ENCODE measurements around the gene MRPS23.

Gene MRPS23

GRCh38 chr17:57849874-57850754 lies at the start of gene MRPS23:
Gene MRPS23 (minus strand): TSS chr17:57850044. CDS start chr17:57850010, 34 bp downstream.
- DNase-seq, result peak; percentile 100

DNA sequence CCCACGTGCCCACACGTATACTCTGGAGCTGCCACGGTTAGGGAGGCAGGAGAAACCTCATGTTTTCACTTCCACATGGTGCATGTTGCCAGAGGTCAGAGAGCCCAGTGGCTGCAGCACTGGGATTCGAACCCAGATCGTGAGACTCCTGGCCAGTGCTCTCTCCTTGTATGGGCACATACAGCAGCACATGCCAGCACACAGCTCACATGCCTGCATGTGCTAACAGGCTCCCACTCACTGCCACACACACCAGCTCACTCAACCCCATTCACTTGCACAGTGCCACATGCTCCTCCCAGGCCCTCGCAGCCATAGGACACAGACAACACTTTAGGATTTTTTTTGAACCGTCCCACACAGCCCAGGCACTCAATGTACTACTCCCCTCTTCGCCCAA lies 49.5 kb upstream of the MRPS23 start:
- DNase-seq, result no peak

DNA sequence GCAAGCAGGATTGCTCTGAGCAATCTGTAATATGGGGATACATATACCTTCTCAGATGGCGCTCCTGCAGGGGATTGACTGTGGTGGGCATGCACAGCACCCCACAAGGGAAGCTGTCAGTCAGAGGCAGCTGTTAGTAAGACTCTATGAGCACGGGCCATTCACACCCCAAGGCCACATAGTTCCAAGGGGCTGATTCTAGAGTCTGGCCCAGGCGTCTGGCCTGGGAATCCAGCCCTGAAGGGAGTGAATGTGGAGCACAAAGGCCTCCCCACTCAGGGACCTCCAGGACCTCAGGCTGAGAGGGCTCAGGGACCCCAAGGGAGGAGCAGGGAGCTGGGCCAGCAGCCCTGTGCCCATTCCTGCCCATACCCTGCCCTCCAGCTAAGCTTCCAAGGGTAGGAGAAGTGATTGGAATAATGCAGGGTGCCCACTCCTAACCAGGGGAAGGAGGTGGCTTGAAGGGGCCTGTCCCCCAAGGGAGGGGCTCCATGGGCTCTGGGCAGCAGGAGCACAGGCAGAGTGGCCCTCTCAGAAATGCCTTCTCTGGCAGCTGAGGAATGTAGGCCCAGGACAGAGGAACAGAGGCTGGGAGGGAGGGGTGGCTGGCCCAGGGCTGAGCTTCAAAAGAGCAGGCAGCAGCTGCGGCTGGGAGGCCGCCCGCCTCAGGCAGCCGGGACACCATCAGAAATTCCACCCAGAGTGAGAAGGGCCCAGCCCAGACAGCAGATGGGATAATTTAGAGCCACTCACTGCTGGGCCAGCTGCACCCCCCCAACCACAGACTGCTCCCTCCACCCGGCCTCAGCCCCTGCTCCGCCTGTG lies 48.9 kb upstream of the MRPS23 start:
- DNase-seq, result peak; percentile 100

DNA sequence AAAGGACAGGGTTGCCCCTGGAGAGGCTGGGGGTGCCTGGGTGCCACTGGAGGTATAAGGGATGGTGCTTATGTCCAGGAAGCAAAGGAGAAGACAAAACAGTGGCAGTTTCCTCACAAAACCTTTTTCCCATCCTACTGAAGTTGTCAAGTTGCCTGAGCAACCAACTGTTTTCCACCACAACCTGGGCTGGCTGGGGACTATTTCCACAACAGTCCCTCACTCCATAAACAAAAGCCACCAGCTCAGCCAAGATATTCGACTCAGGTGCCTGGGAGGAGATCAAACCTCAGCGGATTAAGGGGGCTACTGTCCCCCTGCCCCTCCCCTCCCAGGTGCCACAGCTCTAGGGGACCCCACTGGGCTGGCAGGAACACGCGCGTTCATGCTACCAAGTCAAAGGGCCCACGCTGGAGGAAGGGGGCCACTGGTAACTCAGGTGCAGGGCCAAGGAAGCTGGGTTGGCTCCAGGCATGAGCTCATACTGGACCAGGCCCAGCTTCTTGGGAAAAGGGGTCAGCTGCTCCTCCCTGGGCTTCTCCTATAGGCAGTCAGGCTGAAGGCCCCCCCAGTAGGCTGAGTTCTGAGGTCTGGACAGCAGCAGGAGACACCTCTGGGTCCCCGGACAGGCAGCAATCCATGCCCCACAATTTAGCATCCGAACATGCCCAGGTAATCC lies 45.7 kb upstream of the MRPS23 start:
- no peak for DNase-seq

DNA sequence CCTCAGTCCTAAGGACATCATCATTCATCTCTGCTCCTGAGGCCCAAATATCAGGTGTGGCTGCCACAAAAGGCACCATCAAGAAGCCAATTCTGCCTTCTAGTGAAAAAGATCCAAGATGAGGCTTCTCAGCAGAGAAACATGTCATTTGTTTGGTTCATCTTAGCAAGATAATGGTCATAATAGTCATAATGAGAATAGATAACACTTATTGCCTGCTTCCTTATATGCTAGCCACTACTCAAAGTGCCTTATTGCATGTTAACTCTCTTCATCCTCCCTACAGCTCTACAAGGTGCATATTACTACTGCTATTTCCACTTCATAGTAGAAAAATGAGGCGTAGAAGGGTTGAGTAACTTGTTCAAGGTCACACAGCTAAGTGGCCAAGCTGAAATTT lies 45.0 kb upstream of the MRPS23 start:
- DNase-seq, result no peak

- DNase-seq, result peak; percentile 99
Observed at GRCh38 chr17:57892820-57893595, 43.2 kb upstream of the MRPS23 start.

GRCh38 chr17:57892146-57892819 lies 42.4 kb upstream of the MRPS23 start:
- DNase-seq, result peak; percentile 98

DNA sequence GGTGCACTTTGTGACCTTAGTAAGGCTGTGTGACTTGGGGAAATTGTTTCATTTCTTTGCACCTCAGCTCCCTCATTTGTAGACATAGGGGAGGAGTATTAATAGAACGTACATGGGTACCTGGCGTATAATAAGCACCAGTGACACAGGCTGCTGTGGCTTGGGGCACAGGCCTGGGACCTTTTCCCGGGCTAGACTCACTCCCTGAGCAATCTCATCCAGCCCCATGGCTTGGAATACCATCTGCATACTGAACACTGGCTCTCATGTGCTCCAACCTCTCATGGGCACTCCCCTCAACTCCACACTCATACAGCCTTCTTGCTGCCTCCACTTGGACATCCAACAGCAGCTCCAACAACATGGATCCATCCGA lies 41.0 kb upstream of the MRPS23 start:
- DNase-seq, result no peak

DNA sequence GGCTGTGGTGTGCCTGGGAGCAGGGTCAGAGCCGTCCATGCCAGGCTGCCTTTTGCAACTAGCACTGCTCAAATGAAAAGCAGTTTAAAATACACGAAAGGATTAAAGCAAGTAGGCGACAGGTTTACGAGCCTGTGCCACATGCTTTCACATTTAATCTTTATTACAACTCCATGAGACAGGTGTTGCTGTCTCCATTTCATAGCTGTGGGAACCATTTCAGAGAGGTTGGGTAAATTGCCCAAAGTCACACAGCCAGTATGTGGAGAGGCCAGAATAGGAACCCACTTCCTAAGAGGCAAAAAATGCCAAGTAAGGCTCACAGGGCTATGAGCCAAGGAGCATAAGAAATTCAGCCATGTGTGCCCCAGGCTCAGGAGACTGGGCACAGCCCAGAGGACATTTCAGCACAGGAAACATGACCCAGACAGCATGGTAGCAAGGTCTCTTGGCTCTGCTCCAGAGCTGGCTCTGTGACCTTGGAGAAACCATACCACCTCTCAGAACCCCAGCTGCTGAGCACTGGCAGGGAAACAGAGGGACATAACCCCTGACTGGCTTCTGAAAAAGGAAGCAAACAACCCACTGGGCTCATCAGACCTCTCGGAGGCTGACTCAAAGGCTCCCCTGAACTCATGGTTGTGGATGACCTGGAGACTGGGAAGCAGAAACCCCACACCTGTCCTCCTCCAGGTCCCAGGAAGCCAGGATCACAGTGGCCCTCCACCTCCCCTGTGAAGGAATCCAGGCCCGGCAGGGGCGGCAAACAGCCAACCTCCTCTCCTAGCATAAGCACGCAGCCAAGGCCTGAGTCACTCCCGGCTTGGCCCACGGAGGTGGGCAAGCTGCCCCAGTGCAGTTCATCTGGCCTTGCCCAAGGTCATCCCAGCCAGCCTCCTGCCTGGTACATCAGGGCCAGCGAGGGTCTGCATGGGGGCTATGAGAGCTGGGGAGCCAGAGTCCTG lies 40.3 kb upstream of the MRPS23 start:
- peak; percentile 67 for DNase-seq

- no peak for DNase-seq
Observed at GRCh38 chr17:57889252-57889651, 39.4 kb upstream of the MRPS23 start.

DNA sequence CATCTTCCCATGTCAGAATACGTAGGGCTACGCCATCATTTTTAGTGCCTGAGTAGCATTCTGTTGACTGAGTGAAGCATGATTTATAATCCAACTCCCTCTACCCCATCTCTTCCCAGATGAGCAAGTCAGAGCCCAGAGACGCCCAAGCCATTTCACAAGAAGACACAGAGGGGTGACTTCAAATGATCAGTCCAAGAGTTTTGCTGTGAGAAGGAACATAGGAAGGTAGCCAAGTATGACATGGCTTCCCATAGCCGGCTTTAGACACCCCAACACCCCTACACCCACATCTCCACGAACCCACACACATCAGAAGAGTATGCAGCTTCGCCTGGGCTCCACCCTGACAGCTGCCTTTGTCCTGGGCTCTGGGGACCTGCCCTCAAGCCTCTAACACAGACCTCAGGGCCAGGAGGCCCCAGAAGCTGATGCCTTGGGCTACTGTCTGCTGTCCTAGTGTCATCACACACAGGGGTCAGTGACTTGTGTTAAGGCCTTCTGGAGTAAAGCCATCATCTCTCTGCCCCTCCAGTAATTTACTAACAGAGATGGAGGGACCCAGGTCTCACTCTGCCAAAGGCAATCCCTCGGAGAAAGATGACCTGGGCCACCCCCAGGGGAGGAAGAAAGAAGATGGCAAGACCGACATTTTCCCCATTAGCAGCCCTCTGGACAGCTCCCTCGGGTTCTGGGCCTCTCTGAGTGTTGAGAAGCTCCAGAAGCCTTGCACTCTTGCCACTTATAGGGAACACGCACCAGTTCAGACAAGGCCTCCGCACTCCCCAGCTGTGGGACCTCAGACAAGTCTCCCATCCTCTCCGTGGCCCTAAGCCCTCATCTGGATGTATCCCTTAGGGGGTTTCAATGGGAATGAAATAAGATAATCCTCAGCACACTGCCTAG lies 38.7 kb upstream of the MRPS23 start:
- DNase-seq, result no peak

- no peak for DNase-seq
Observed at GRCh38 chr17:57887161-57887560, 37.3 kb upstream of the MRPS23 start.

- no peak for DNase-seq
Observed at GRCh38 chr17:57886020-57886419, 36.2 kb upstream of the MRPS23 start.

- DNase-seq, result no peak
Observed at GRCh38 chr17:57885148-57885915, 35.5 kb upstream of the MRPS23 start.

- DNase-seq, result peak; percentile 76
Observed at GRCh38 chr17:57881783-57882351, 32.0 kb upstream of the MRPS23 start.

- DNase-seq, result peak; percentile 75
Observed at GRCh38 chr17:57881143-57881542, 31.3 kb upstream of the MRPS23 start.

DNA sequence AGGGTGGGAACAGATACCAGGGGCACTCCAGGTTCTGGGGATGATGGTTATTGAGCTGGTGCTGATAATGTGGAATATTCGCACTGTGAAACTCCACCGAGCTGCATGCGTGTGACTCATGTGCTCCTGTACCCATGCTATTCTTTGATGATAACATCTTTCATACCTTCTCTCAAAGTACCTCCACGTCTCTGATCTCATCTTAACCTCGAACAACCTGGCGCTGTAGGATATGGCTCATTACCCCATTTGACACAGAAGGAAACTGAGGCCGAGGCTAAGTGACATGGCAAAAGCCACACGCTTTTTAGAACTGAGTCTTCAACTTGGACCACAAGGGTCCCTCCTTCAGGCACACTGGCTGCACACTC lies 30.2 kb upstream of the MRPS23 start:
- DNase-seq, result no peak

- DNase-seq, result peak; percentile 80
Observed at GRCh38 chr17:57879437-57880085, 29.7 kb upstream of the MRPS23 start.
